ENCODE data around the gene XRRA1.
"Not testable (repeated sequence)": the region's sequence is repeated elsewhere in the genome, so short reads cannot be mapped to it uniquely, and the experiment has no call there.

XRRA1 gene

GRCh38 chr11:74948898-74949752 is at the start of gene XRRA1, which contains the start of gene SPCS2:
Gene XRRA1, minus strand, starts transcription at chr11:74949091. Its CDS starts 8,213 bp downstream, at chr11:74940878.
Gene SPCS2, plus strand, starts transcription at chr11:74949266. Its CDS starts 20 bp downstream, at chr11:74949286.
- peak; percentile 99 for DNase-seq

GRCh38 chr11:74992852-74993251 is 44.0 kb upstream of the XRRA1 start:
- DNase-seq: no peak

- no peak for DNase-seq
Measured at GRCh38 chr11:74990941-74991340, 42.0 kb upstream of the XRRA1 start.

- DNase-seq: not testable (repeated sequence)
Measured at GRCh38 chr11:74990150-74990549, 41.3 kb upstream of the XRRA1 start.

- no peak for DNase-seq
Measured at GRCh38 chr11:74989260-74989638, 40.4 kb upstream of the XRRA1 start.

- DNase-seq: peak; percentile 85
Measured at GRCh38 chr11:74988541-74989259, 39.8 kb upstream of the XRRA1 start, which contains the start of gene NEU3. Gene NEU3, plus strand, starts transcription at chr11:74988933. Its CDS starts 128 bp downstream, at chr11:74989061.

- no peak for DNase-seq
Measured at GRCh38 chr11:74984730-74985129, 35.8 kb upstream of the XRRA1 start.

- no peak for DNase-seq
Measured at GRCh38 chr11:74984070-74984469, 35.2 kb upstream of the XRRA1 start.

- no peak for DNase-seq
Measured at GRCh38 chr11:74981888-74982287, 33.0 kb upstream of the XRRA1 start.

- no peak for DNase-seq
Measured at GRCh38 chr11:74980634-74981033, 31.7 kb upstream of the XRRA1 start.

GRCh38 chr11:74978041-74978440 is 29.1 kb upstream of the XRRA1 start:
- DNase-seq: no peak

- DNase-seq: no peak
Measured at GRCh38 chr11:74971424-74971823, 22.5 kb upstream of the XRRA1 start.

- no peak for DNase-seq
Measured at GRCh38 chr11:74970852-74971395, 22.0 kb upstream of the XRRA1 start.

GRCh38 chr11:74966651-74967050 is 17.8 kb upstream of the XRRA1 start:
- DNase-seq: no peak

GRCh38 chr11:74960128-74960527 is 11.2 kb upstream of the XRRA1 start:
- DNase-seq: not testable (repeated sequence)

GRCh38 chr11:74957937-74958629 is 9.2 kb upstream of the XRRA1 start:
- DNase-seq: no peak

GRCh38 chr11:74956397-74957015 is 7.6 kb upstream of the XRRA1 start:
- DNase-seq: no peak

GRCh38 chr11:74954199-74954598 is 5.3 kb upstream of the XRRA1 start:
- DNase-seq: no peak

- DNase-seq: no peak
Measured at GRCh38 chr11:74953451-74953850, 4.6 kb upstream of the XRRA1 start.

- no peak for DNase-seq
Measured at GRCh38 chr11:74952752-74953151, 3.9 kb upstream of the XRRA1 start.

- no peak for DNase-seq
Measured at GRCh38 chr11:74951226-74951625, 2.3 kb upstream of the XRRA1 start.

GRCh38 chr11:74950374-74950969 is 1.6 kb upstream of the XRRA1 start:
- DNase-seq: no peak

Data from femur (tissue), 1 donor.